Thyroid gland (tissue), 4 donors: ENCODE data around the gene PROK2. TPM values are rescaled to one million over a fixed set of nuclear protein-coding genes. Genes with fewer than 3 reads are reported as not detected.

ENCODE experiments used
- DNase-seq, 2 donors: peaks; one replicate each; pipeline ENCODE4 v3.0.0-alpha.2; 2019
- H3K27ac ChIP-seq, 3 donors: fragments of 200-600 bp; sonication (generic); 1 replicate in 2 of 3; 2 replicates in 1 of 3; pipeline ENCODE4 v1.5.1; 2016 to 2019; ENCODE audit warnings: mild to moderate bottlenecking in 1 of 3, moderate library complexity in 1 of 3
- H3K27me3 ChIP-seq: fragments of 200-600 bp; sonication (generic); one replicate; pipeline ENCODE4 v1.5.1; 2019
- H3K36me3 ChIP-seq, 2 donors: fragments of 200-600 bp; sonication (generic); one replicate each; pipeline ENCODE4 v1.5.1; 2016 to 2019
- H3K4me1 ChIP-seq, 2 donors: fragments of 200-600 bp; sonication (generic); one replicate each; pipeline ENCODE4 v1.5.1; 2017 to 2019
- H3K4me3 ChIP-seq, 3 donors: fragments of 200-600 bp; sonication (generic); replicated peaks in 1 of 3; 1 replicate in 2 of 3; 2 replicates in 1 of 3; pipeline ENCODE4 v1.5.1; 2016; ENCODE audit warnings: mild to moderate bottlenecking in 1 of 3
- H3K9me3 ChIP-seq: fragments of 200-600 bp; sonication (generic); one replicate; pipeline ENCODE4 v1.5.1; 2017
- POLR2A ChIP-seq, 2 donors: fragments of 450-650 bp; IDR thresholded peaks; one replicate each; pipeline ENCODE4 v1.6.1; 2017; ENCODE audit warnings: antibody characterized with exemption in 2 of 2, mild to moderate bottlenecking in 2 of 2, moderate library complexity in 1 of 2
- WGBS, 2 donors: methylation state at CpG; one replicate each; pipeline ENCODE4 v1.1.5; 2017; 5-methylcytosine and 5-hydroxymethylcytosine counted together
- intact Hi-C: fragments of 100-400 bp; cut with DNase I; formaldehyde crosslinking; loops from one replicate; pipeline ENCODE4 v1.15.1; 2023
- total RNA-seq, 4 donors: library from RNA; depleted of rRNA; stranded (reverse); fragments of >200 nt; gene quantifications; one replicate each; pipeline ENCODE4 v1.2.3, GENCODE V29; 2016
- TF ChIP-seq, protein P1 (sequence below), 6 experiments: fragments of 200-600 bp in 3 of 6; fragments of 450-650 bp in 3 of 6; sonication (generic) in 3 of 6; IDR thresholded peaks; one replicate each; pipeline ENCODE4 v1.5.1; 2016 to 2019; ENCODE audit warnings: antibody characterized with exemption in 6 of 6, mild to moderate bottlenecking in 2 of 6, inconsistent platforms in 1 of 6, moderate library complexity in 1 of 6

PROK2 gene
- total RNA-seq, 4 donors from 2014 or later = not detected

DNA sequence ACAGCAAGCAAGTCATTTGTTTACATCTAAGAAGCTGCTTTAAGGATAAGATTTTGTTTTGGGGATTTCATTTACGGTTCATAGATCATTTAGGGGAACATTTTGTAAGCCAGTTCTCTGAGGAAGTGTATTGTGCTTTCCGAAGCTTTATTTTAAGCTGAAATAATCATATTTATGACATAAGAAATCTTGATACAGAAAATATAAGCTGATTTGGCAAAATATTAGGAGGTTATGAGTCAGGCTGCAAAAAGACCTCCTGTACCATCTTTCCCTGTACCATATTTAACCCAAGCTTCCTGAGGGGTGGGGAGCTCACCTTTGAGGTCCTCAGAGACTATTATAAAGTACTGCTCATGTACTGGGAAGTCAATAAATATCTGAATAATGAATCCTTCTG is 51.6 kb downstream of the PROK2 start:
- TF ChIP-seq, protein P1, sequence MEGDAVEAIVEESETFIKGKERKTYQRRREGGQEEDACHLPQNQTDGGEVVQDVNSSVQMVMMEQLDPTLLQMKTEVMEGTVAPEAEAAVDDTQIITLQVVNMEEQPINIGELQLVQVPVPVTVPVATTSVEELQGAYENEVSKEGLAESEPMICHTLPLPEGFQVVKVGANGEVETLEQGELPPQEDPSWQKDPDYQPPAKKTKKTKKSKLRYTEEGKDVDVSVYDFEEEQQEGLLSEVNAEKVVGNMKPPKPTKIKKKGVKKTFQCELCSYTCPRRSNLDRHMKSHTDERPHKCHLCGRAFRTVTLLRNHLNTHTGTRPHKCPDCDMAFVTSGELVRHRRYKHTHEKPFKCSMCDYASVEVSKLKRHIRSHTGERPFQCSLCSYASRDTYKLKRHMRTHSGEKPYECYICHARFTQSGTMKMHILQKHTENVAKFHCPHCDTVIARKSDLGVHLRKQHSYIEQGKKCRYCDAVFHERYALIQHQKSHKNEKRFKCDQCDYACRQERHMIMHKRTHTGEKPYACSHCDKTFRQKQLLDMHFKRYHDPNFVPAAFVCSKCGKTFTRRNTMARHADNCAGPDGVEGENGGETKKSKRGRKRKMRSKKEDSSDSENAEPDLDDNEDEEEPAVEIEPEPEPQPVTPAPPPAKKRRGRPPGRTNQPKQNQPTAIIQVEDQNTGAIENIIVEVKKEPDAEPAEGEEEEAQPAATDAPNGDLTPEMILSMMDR (IDR thresholded peaks at IDR 0.05) = no peak
- 96 to 99% methylated on average over 2 of the region's 2 CpGs for WGBS, 2 donors
- Histone ChIP-seq H3K27me3 (no peaks in the 10 kb centered on the region), H3K9me3 (no peaks in the 10 kb centered on the region), H3K4me1 (peaks cover 0 to 4% of the 10 kb centered on the region in 2 donors), H3K4me3 (no peak overlapping the region), H3K36me3 (no peaks in the 10 kb centered on the region), H3K27ac (no peak overlapping the region)
- DNase-seq = no peak
- intact Hi-C loops = no loop called here

DNA sequence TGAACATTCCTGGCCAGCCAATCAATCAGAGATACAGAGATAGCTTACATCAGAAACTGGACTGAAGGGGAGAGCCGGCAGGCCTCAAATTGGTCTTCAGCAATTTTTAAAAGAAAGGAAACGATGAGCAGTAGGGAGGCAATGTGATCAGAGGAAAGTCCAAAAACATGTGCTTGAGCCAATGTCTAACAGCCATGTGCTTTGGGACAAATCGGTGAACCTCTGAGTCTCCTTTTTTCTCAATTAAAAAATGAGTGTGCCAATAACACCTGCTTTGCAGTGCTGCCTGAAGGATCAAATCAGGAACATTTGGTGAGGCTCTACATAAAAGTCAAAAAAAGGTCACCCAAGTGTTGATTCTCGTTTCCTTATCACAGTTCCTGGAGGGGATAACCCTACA is 52.3 kb downstream of the PROK2 start:
- H3K27me3 ChIP-seq = no peaks in the 10 kb centered on the region
- TF ChIP-seq, protein P1 (IDR thresholded peaks at IDR 0.05) = no peak
- no peak for DNase-seq
- peaks cover 0 to 4% of the 10 kb centered on the region in 2 donors for H3K4me1 ChIP-seq
- WGBS, 2 donors = 92 to 93% methylated on average over 4 of the region's 4 CpGs
- intact Hi-C loops = no loop called here
- no peaks in the 10 kb centered on the region for H3K36me3 ChIP-seq
- H3K4me3 ChIP-seq = no peak overlapping the region
- no peaks in the 10 kb centered on the region for H3K9me3 ChIP-seq
- no peak overlapping the region for H3K27ac ChIP-seq

DNA sequence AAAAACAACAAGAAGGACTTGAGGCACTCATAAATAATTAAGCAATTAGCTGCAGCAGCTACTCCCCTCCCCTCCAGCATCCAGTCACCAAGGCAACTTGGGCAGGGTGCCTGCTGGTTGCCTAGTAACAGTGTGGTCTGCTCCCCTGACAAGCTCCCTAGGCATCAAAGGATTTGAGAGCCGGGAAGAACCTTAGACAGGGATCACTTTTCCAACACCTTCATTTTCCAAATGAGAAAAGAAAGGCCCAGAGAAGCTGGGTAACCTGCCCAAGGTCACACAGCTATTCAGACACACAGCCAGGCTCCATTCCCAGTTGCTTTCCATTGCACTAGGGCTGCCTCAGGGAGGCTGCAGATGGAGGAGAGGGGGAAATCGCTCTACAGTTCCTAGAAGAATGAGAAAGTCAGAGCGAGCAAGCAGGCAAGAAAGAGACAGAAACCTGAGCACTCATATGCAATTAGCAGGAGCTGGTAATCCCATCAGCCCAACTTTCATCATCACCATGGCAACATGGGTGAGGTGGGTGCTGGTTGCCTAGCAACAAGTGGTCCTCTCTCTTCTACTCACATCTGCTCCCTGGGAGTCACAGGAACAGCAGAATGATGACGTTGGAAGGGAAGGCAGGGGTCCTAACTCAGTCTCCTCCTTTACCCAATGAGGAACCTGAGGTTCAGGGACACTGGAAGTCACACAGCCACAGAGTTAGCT is 56.2 kb downstream of the PROK2 start:
- DNase-seq = no peak
- intact Hi-C loops = no loop called here
- no peak for TF ChIP-seq POLR2A (IDR thresholded peaks at IDR 0.05)
- TF ChIP-seq, protein P1 (IDR thresholded peaks at IDR 0.05) = no peak

DNA sequence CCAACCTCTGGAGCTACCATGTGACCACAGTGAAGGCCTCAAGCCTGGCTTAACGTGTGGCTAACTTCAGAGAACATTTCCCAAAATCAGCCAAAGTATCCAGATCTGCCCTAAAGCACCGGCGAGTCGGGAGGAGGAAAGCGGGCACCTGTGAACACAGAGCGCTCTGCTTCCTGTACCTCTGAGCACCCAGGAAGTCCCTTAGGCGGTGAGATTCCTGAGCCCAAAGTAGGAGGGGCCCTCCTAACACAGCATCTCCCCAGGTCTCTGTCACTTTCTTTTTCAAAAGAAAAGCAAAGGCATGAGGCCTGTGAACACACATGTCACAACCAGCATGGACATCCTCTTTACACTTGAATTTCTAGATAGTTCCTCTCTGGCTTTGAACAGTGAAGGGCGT is 58.8 kb downstream of the PROK2 start:
- Histone ChIP-seq H3K36me3 (no peaks in the 10 kb centered on the region), H3K9me3 (no peaks in the 10 kb centered on the region), H3K27me3 (no peaks in the 10 kb centered on the region), H3K27ac (no peak overlapping the region), H3K4me3 (no peak overlapping the region), H3K4me1 (peaks cover 10 to 24% of the 10 kb centered on the region in 2 donors)
- WGBS, 2 donors = 86 to 89% methylated on average over 8 of the region's 8 CpGs
- intact Hi-C loops = no loop called here
- DNase-seq = no peak
- TF ChIP-seq, protein P1 (IDR thresholded peaks at IDR 0.05) = no peak
- TF ChIP-seq POLR2A (IDR thresholded peaks at IDR 0.05) = no peak

More for the DNA sequence above, 56.2 kb downstream of the PROK2 start:
- H3K4me3 ChIP-seq = no peak overlapping the region
- no peaks in the 10 kb centered on the region for H3K27me3 ChIP-seq
- H3K36me3 ChIP-seq = no peaks in the 10 kb centered on the region
- H3K9me3 ChIP-seq = no peaks in the 10 kb centered on the region
- H3K27ac ChIP-seq = no peak overlapping the region
- H3K4me1 ChIP-seq = peaks cover 4 to 15% of the 10 kb centered on the region in 2 donors
- WGBS, 2 donors = 63 to 66% methylated on average over 4 of the region's 4 CpGs

DNA sequence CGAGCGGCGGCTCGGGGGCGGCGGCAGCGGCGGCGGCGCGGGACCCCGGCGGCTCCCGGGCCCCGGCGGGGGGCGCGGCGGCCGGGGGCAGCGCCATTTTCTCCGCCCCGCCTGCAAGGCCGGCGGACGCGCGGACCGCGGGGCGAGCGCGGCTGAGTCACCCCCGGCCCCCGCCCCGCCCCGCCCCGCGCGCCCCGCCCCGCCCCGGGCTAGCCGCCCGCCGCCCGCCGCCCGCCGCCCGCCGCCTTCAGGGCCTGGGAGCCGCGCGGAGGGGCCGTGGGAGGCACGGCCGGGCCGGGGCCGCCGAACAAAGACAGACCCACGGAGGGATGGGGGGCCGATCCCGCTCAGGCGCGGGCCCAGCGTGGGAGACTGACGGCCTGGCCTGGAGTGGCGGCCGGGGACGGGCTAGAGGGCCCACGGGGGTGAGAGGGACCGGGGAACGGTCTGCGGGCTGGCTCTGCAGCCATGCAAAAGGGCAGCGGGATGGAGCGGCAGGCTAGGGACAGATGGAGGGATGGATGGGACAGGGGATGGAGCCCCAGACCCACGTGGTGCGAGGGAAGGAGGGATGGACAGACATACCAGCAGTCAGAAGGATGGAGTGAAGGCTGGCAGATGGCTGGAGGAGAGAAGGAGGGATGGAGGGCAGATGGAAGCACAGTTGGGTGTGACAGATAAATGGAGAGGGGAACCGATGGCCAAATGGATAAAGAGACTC is 59.5 kb downstream of the PROK2 start, which contains the start of gene EIF4E3:
EIF4E3 (minus strand) TSS at position 132 of the 721 bp plus-strand sequence; CDS start at position 97, 35 bp downstream.
- 14 to 21% methylated on average over 9 to 10 of the region's 80 CpGs for whole genome bisulfite sequencing, 2 donors
- Histone ChIP-seq H3K27me3 (no peaks in the 10 kb centered on the region), H3K4me1 (peaks cover 10 to 24% of the 10 kb centered on the region in 2 donors), H3K36me3 (no peaks in the 10 kb centered on the region), H3K4me3 (peak within 1 kb of the TSS; percentile 5 to 60 (median 52)), H3K9me3 (no peaks in the 10 kb centered on the region), H3K27ac (peak within 1 kb of the TSS in 2 of 3 donors; percentile 69 to 78)
- DNase-seq = peak; percentile 37 to 50
- intact Hi-C loops = no loop called here
- TF ChIP-seq POLR2A (IDR thresholded peaks at IDR 0.05) = no peak
- TF ChIP-seq, protein P1 (IDR thresholded peaks at IDR 0.05) = no peak
